IPS DF 4.7 (cell line): Measurements from ENCODE around the gene IL5RA.

ENCODE experiments used
- DNase-seq: peaks from one replicate; pipeline ENCODE4 v3.0.0-alpha.2; 2013; ENCODE audit warnings: low spot score; ENCODE audit errors: extremely low read depth

Gene IL5RA

DNA sequence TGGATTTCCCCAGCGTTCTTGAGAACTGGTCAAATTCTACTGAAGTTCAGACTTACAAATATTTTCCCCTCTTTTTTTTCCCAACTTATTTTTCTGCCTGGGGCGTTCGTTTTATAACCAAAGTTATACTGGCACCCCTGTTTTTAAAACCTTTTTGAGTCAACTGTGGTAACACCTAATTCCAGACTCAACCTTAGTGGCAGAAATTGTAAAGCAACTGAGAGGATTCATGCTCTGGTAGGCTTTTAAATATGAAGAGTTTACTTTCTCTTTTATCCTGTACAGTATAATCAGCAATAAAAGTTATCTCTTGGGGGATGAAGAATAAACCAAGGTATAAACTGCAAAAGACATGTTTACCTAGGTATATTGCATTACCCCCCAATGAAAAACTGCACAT lies 2.3 kb downstream of the IL5RA start:
- no peak for DNase-seq

DNA sequence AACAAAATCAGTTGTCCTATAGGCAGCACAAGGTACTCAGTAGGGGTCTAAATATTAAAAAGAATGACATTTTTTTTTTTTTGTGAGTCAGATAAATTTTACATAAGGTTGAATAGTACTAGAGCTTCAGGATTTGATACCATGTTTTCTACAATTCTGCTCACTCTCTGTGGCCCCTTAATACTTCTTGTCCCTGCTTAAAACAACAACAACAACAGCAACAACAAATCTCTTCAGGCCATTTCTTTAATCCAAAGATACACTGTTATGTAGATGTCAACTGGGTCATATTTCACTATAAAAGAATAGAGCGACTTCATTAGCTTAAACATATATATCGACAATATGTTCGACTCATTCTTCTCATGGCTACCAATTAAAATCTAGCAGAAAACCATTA lies 3.0 kb downstream of the IL5RA start:
- DNase-seq = no peak

GRCh38 chr3:3105815-3106214 lies 4.4 kb downstream of the IL5RA start:
- DNase-seq = no peak

GRCh38 chr3:3105246-3105645 lies 4.9 kb downstream of the IL5RA start:
- no peak for DNase-seq

DNA sequence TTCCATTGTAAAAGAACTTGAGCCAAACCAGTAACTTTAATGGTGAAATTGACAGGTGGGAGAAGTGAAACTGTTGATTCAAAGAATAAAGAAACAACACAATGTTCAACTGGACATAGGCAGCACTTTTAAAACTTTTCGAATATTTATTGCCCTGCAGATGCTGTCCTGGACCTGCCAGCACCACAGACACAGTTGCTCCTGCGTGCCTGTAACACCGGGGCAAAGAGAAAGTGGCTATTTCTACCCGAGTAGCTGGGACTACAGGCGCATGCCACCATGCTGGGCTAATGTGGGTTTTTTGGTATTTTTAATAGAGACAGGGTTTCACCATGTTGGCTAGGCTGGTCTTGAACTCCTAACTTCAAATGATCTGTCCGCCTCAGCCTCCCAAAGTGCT lies 7.4 kb downstream of the IL5RA start:
- DNase-seq = no peak

GRCh38 chr3:3101660-3102458 lies 8.3 kb downstream of the IL5RA start:
- DNase-seq = no peak

DNA sequence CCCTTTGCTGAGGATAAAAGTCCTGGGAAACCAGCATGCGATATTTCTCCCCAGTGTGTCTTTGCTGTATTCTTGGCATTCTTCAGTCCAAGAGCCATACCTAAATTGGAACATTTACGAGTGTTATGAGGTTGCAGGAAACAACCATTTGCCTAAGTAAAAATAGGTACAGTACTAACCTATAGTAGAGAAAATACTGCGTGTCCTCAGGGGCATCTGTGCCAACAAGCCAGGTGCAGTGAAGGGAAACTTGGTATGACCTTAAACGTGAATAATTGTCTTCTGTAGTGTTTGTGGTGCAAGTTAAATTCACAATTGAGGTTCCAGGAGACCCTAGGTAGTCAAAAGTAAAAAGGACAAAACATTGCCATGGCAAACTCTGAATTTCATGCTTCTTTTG lies 12.2 kb downstream of the IL5RA start:
- no peak for DNase-seq

DNA sequence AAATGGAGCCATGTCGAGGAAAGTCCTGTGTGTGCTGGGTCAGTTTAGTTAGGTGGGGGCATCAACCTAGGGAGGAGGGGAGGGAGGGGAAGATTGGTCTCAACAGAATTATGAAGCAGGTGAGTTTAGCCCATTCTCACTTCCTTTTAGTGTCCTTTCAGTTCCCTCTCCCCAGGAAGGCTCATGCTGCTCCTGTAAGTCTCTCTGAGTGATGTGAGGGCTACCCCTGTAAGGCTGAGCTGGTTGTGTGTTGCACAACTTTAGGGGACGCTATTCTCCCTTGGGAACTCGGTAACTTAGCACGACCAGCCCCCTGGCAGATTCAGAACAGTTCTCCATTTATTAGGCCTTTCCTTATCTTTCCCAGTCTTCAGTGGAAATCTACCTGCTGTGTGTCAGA lies 21.2 kb downstream of the IL5RA start:
- DNase-seq = no peak

- DNase-seq = no peak
These were observed 22.3 kb downstream of the IL5RA start for GRCh38 chr3:3087716-3088465.

- no peak for DNase-seq
These were observed 22.9 kb downstream of the IL5RA start for GRCh38 chr3:3087279-3087678.

GRCh38 chr3:3086239-3086638 lies 23.9 kb downstream of the IL5RA start:
- no peak for DNase-seq

GRCh38 chr3:3085782-3086181 lies 24.4 kb downstream of the IL5RA start:
- DNase-seq = no peak

- DNase-seq = no peak
These were observed 25.3 kb downstream of the IL5RA start for GRCh38 chr3:3084890-3085289.

DNA sequence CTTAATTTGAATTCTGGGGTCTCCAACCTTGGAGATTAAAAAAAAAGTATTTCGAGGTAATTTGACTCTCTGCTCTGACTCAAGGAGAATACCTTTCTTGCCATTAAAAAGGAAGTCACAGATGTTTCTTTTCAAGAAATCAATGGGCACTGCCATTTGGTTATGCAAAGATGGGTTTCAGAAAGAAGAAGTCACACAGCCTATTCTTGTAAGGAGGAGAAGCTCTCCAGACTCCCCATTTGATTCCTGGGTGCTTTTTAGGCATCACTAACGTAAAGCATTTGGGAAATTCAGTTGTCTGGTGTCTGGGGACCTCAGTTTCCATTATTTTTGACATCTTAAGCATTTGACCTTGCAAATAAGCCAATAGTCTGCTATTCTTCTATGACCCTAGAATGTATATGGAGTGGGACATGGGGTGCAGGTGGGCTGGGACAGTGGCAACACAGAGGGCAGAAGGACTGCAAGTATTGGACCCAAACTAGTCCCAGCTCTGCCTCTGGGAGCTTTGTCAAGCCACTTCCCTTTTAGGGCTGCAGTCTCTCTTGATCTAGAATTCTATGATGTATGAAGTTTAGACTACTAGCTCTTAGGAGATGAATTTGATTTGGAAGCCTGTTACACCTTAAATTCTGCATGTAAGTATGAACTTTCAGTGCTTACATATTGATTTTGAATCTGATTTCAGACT lies 27.8 kb downstream of the IL5RA start:
- no peak for DNase-seq

GRCh38 chr3:3081381-3082233 lies 28.6 kb downstream of the IL5RA start:
- DNase-seq = no peak

GRCh38 chr3:3080309-3080708 lies 29.9 kb downstream of the IL5RA start:
- DNase-seq = no peak

DNA sequence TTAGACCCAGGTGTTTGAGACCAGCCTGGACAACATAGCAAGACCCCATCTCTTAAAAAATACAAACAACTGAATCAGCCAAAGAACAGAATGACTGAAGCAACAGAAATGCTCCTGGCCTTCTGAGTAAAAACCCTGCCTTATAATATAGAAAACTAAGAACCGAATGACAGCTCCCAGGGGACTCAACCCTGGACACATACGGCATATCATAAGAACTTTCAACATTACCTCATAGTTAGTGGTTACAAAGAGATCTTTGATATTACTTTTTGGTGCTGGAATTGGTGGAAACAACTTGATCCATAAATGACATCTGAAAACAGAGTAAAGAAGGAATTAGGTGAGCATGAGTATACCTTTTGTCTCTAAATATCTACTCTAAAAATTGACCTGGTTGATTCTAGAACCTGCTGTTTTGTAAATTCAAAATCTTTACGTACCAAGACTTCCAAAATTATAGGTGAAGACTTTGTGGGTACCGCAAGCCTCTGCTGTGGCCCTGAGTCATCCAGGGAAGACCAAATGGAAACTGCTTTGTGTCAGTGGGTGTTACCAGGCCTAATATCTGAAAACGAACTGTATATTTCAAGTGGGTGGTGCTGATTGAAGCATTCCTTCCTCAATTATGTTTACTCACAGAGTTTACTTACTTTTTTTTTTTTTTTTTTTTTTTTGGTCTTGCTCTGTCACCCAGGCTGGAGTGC lies 35.5 kb downstream of the IL5RA start:
- DNase-seq = no peak

DNA sequence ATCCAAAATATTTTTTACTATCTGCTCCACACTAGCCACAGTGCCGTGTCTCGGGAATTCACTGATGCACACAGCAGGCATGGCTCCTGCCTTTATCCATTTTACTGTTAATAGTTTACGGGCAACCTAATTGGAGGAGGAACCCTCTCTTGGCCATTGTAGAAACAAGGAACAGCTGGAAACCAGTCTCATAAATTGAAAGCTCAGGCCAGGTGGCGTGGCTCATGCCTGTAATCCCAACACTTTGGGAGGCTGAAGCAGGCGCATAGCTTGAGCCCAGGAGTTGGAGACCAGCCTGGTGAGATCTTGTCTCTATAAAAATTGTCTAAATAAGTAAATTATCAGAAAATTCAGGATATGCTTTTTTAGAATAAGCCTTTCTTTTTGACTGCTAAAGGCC lies 39.0 kb downstream of the IL5RA start:
- no peak for DNase-seq

GRCh38 chr3:3069723-3070122 lies 40.5 kb downstream of the IL5RA start:
- DNase-seq = no peak

DNA sequence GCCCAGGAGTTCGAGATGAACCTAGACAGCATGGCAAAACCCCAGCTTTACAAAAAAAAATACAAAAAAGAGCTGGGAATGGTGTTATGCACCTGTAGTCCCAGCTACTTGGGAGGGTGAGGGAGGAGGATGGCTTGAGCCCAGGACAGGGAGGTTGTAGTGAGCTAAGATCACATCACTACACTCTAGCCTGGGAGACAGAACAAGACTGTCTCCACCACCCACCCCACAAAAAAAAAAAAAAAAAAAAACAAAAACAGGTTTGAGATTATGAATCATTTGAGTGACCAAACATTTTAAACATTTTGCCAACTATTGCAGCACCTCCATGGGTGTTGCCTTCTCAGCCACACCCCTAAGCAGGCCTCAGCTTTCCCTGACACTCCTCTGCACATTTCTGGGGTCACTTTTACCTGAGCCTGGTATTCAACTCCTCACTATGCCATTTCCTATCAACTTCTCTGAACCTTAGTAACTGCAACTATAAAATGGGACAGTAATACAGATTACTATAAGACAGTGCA lies 41.8 kb downstream of the IL5RA start:
- no peak for DNase-seq

- DNase-seq = no peak
These were observed 43.3 kb downstream of the IL5RA start for GRCh38 chr3:3066910-3067309.
